GM13976 (cell line): ENCODE data around the gene TRIM44.

ENCODE experiments used
- DNase-seq: peaks from one replicate; pipeline ENCODE4 v3.0.0; 2012; ENCODE audit warnings: low spot score
- in situ Hi-C: fragments of 300-500 bp; cut with MboI; formaldehyde crosslinking; loops from one replicate; pipeline ENCODE4 v1.12.0; 2022; ENCODE audit warnings: low sequenced_read_pairs, mixed read lengths, inconsistent platforms; ENCODE audit not compliant: unreplicated experiment
- TF ChIP-seq, protein P1 (sequence below): IDR thresholded peaks from 2 replicates; pipeline ENCODE4 v1.5.1; 2012; ENCODE audit warnings: borderline replicate concordance, mild to moderate bottlenecking; ENCODE audit not compliant: insufficient read depth; ENCODE audit errors: extremely low read depth, missing control alignments, control extremely low read depth

The TRIM44 gene

DNA sequence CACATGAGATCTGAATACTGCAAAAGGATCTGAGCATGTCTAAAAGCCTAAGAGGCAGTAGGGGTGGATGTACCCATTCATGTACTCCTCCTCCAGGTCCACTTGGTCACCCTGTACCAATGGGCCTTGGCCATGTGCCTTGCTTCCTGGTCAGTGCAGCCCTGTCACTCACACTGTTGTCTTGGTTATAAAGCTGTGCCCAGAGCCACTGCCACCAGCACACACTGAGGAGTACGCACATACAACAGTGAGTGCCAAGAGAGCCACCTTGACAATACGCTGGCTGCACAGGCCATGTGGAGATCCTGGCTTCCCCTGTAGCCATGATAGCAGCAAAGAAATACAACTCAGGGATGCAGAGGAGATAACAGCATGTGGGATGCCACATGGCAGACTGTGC is 184.9 kb downstream of the TRIM44 start:
- DNase-seq = no peak
- TF ChIP-seq, protein P1, sequence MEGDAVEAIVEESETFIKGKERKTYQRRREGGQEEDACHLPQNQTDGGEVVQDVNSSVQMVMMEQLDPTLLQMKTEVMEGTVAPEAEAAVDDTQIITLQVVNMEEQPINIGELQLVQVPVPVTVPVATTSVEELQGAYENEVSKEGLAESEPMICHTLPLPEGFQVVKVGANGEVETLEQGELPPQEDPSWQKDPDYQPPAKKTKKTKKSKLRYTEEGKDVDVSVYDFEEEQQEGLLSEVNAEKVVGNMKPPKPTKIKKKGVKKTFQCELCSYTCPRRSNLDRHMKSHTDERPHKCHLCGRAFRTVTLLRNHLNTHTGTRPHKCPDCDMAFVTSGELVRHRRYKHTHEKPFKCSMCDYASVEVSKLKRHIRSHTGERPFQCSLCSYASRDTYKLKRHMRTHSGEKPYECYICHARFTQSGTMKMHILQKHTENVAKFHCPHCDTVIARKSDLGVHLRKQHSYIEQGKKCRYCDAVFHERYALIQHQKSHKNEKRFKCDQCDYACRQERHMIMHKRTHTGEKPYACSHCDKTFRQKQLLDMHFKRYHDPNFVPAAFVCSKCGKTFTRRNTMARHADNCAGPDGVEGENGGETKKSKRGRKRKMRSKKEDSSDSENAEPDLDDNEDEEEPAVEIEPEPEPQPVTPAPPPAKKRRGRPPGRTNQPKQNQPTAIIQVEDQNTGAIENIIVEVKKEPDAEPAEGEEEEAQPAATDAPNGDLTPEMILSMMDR = no peak
- in situ Hi-C loops = loop anchor here (25.0 kb wide), 1 partner anchor 415 kb away; no protein-coding TSS in a partner anchor

DNA sequence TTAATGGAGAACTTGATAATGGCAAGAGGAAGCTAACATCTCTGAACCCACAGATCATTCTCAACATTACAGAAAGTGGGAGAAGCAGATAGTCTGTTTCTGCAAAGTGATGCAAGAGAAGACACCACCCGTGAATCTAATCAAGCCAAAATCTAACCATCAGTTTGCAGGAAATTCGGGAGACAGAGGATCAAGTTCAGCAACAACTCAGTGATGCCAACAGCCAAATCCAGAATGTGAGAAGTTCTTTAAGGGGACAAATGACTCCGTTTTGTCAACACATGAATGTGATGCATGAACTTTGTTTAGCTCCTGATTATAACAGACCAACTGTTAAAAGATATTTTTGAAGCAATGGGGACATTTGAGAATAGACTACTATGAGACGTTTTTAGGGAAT is 186.0 kb downstream of the TRIM44 start:
- DNase-seq = no peak
- TF ChIP-seq, protein P1 = no peak
- in situ Hi-C loops = loop anchor here (25.0 kb wide), 1 partner anchor 414 kb away; no protein-coding TSS in a partner anchor

DNA sequence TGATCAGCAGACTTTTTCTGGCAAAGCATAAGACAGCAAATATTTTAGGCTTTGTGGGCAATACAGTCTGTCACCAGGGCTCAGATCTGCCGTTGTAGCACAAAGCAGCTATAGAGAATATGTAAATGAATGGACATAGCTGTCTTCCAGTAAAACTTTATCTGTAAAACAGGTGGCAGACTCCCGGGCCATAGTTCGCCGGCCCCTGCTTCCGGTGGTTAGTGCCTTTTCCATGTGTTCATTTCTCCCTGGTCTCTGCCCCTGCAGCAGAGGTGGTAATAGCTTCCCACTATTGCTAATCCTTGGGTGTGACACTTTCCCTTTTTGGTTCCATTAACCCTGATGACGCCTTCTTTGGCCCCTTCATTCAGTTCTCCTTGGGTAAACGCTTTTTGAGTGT is 187.6 kb downstream of the TRIM44 start:
- in situ Hi-C loops = no loop called here
- DNase-seq = no peak
- TF ChIP-seq, protein P1 = no peak

DNA sequence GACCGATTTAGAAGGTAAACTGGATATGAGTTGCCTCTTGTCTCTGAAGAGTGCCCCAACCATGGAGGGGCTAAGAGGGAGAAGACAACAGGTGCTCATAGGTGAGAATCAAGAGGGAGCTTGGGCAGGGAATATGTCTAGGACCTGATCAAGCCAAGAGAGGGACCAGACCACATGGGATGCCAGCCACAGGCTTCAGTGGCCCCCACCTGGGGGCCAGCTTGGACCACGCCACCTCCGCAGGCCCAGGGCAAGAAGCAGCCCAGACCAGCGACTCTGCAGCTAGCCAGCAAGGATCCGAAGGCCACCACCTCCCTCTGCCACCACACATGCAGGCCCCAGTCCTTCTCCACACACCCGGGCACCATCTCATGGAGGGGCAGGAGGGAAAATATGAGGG is 188.8 kb downstream of the TRIM44 start:
- TF ChIP-seq, protein P1 = no peak
- no peak for DNase-seq
- in situ Hi-C loops = no loop called here

DNA sequence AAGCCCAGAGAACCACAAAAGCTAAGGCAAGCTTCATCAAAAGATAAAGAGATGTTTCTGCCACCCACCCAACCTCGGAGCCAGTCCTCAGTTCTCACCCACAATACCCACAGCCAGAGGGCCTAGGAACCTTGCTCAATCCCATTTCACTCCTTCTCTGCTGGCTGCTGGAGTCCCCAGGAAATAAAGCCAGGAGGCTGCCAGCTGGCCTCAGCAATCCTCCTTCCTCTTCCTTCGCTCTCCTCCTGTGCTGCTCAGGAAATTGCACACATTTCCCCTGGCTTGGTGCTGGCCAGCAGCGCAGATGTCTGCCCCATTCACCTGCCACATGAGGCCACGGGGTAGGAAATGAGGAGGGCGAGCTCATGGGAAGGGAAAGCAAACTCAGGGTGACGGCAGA is 189.5 kb downstream of the TRIM44 start:
- no peak for DNase-seq
- in situ Hi-C loops = no loop called here
- TF ChIP-seq, protein P1 = no peak

DNA sequence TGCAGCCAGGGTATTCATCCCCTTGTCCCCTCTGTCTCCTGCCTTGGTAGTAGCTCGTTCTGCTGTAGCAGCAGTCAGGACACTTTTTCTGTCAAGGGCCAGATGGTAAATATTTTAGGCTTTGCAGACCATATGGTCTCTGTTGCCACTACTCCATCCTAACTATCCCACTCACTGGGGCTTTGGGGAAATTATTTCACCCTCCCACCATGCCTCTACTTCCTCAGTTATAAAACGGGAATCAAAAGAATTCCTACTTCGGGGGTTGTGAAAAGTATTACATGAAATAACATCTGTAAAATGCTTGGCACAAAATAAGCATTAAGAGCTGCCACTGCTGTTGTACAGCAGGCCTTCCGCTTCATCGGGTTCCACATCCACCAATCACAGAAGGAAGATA is 191.4 kb downstream of the TRIM44 start:
- TF ChIP-seq, protein P1 = no peak
- in situ Hi-C loops = no loop called here

DNA sequence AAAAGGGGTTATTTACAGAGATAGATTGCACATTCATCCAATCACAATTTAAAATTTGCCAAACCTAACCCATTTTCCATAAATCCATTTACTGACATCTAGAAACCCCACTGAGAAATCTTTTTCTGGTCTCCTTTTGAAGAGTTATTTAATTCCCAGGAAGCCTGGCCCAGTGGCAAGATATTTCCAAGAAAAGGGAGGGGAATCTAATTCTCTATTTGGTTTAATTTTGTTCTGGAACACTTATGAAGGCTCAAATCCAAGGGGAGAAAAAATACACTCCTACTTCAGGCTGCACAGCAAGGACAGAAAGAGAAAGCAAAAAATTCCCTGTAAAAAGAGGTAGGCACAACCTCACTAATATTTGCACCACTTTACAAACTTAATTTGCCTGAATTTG is 193.1 kb downstream of the TRIM44 start:
- in situ Hi-C loops = no loop called here
- TF ChIP-seq, protein P1 = no peak

More for the DNA sequence above, 191.4 kb downstream of the TRIM44 start:
- no peak for DNase-seq

More for the DNA sequence above, 193.1 kb downstream of the TRIM44 start:
- no peak for DNase-seq
